ENCODE results near the gene RNASET2.

RNASET2 gene

DNA sequence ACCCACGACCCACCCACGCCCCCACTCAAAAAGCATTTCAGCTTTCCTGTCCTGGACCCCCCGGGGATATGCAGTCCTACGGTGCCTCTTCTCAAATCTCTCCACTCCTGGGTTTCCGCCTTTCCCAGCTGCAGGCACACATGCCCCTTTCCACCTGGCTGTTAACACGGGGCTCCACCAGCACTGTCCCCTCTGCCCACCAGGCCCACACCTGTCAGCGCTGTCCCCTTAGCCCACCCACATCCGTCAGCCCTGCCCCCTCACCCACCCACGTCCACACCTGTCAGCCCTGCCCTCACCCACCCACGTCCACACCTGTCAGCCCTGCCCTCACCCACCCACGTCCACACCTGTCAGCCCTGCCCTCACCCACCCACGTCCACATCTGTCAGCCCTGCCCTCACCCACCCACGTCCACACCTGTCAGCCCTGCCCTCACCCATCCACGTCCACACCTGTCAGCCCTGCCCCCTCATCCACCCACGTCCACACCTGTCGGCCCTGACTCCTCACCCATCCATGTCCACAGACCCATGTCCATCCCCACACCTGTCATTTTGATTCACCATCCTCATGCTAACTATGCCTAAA lies 11.6 kb downstream of the RNASET2 start:
- no peak for DNase-seq

DNA sequence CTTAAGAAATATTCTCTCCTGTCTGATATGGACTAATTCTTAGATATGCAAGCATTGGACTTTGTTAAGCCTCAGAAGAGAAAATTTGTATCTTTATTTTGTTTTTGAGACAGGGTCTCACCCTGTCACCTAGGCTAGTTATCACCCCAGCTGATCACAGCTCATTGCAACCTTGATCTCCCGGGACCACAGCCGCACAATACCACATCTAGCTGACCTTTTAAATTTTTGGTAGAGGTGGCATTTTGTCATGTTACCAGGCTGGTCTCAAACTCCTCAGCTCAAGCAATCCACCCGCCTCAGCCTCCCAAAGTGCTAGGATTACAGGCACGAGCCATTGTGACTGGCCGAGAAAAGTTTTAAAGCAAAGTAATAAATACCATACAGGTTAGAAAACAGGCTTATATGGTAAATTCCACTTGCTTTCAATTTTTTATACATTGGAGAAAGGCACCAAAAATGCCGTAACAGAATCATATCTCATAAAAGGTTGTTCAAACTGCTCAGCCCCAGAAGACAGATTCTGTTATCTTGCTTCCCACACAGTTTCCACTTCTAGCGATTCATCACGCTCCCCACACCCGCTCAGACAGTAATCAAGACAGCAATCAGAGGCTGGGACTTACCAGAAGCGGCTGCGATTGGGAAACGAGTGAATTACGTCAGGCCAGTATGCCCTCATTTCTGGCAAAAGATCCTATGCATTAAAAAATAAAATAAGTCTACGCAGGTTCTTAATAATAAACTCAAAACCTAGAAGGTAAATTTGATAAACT lies 13.8 kb downstream of the RNASET2 start:
- no peak for DNase-seq

DNA sequence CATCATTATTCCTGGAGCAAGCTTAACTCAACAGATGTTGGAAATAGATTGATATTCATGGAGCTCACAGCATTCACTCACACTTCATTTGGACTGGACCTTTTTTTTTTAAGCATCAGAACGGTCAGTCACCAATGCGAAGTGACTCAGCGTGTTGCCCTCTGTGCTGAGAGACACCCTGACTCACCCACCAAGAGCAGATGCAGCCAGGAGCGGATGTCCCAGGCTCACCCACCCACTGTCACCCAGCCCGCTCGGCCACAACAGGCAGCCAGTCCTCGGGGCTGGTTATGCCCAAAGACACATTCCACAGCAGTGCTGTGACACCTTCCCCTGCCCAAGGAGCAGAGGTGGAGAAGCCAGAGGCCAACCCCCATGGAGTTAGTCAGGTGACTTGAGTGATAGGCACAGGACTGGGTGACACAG lies 15.7 kb downstream of the RNASET2 start:
- no peak for DNase-seq

DNA sequence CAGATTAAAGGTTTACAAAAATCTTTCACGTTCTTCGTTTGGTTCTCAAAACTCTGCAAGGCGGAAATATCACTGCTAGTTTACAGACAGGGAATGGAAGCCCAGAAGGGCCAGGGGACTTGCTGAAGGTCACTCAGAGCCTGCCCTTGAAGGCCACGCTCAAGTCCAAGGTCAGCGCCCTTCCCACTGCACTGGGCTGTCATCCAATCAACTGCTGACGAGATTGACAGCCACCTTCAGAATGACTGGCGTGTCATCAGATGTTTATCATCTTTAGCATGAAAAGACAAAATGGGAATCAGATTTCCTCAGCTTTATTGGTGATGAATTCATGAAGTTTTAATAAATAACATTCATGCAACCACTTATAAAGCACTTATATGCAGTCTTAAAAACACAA lies 16.5 kb downstream of the RNASET2 start:
- no peak for DNase-seq

DNA sequence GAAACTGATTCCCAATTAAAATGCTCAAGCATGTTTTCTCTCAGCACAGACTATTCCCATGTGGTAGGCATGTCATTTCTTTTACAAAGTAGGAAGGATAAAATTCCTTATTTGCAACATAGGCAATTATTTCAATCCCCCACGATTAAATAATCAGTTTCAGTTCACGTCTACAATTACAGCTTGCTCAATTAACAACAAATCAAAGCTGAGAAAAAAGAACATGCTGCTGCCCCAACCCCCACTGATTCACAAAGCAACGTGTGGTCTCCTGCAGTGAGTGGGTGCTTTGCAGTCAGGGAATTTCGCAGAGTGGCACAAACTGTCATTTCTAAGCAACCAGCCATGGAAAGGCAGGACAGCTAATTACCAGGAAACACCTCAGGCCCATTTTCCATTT lies 17.0 kb downstream of the RNASET2 start:
- DNase-seq = no peak

DNA sequence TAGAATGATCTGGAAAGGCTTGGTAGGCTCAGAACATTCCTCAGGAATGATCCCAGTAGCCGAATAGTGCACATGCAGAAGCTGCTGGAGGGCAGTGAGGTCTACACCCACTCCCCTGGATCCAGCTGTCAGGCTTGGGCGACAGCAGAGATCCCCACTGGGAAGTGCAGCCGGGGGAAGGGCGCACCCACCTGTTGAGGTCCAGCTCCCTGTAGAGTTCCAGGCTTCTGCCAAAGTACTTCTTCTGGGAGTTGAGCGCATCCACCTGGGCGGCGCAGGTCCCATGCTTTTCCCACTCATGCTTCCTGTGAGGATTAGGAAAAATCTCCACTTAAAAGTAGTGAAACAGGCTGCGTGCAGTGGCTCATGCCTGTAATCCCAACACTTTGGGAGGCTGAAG lies 17.6 kb downstream of the RNASET2 start:
- no peak for DNase-seq

DNA sequence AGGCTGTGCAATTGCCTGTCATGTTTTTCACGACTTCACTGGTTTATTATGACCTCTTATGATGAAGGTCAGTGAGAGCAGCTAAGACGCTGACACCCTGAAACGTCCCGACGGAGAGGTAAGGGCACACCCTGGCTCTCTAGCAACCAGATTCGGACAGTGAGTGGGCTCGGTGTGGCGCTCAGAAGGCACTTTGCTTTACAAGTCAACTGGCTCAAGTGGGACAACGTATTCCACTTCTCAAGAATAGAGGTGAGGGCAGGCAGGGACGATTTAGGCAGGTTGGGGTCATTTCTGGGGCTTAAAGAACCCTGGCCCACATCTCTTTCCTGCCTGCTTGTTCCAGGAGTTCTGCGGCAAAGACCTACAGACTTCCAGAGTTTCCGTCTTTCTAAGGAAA lies 18.2 kb downstream of the RNASET2 start:
- no peak for DNase-seq

DNA sequence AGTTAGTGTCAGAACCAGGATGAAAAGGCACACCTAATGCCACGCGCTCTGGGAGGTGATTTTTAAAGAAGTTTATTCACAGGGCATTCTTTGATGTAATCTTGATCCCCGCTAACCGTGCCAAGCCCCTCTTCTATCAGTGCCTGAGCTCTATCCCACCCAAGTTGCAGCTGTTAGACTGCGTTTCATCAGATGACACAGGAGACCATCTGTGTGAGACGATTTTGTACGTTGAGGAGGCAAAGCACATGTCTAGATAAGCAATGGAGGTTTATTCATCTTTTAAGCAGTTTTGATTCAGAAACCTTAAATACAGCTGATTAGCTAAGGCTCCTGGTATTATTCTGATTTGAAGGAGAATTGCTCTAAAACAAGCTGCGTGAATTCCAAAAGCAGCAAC lies 18.6 kb downstream of the RNASET2 start:
- no peak for DNase-seq

DNA sequence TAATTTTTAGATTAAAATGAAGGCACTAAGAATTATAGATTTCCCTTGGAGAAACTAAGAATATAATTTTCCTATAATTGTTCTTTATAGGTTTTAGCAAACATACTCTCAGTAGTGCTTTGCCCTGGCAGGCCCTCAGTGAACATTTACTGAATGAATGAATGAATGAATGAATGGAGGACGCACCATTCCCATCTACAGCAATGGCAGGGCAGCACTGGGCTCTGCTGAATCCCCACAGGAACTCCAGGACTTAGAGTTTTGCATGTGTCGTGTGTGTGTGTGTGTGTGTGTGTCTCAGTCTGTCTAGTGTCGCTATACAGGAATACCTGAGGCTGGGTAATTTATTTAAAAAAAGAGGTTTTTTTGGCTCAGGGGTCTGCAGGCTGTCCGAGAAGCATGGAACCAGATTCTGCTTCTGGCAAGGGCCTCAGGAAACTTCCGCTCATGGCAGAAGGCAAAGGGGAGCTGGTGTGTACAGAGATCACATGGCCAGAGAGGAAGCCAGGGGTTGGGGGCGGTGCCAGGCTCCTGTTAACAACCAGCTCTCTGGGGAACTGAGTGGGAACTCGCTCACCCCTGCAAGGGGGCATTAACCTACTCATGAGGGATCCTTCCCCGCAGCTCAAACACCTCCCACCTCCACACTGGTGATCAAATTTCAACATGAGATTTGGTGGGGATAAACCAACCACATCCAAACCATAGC lies 20.1 kb downstream of the RNASET2 start:
- DNase-seq = no peak

DNA sequence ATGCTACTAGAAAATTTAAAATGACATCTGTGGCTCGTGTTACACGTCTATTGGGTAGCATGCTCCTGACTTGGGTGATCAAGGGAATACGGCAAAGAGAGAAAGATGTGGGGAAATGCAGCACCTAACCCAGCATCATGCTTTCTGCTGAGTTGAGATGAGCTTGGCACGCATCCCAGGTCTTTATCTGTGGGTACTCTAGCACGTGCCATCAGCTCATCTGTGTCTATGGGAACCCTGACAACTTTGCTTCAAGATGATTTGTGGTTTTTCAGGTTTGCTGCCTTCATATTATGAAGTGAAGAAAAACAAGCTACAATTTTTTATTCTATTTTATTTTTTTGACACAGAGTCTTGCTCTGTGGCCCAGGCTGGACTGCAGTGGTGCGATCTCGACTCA lies 21.0 kb downstream of the RNASET2 start:
- DNase-seq = no peak

DNA sequence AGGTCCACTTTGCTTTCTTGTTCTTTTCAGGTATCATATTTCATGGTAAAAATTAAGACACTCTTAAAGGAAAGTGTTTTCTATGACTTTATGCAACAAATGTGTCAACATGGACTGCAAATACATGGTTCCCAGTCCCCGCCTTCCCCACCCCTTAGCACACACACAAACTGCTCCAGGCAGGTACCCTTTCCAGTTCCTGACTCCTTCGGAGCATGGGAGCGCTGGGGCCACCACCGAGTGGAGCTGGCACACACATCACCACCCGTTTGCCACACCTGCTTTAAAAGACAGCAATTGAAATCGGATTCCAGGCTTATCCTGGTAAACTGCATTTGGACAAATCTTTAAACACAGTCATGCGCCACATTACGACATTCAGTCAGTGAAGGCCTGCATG lies 22.2 kb downstream of the RNASET2 start:
- no peak for DNase-seq

DNA sequence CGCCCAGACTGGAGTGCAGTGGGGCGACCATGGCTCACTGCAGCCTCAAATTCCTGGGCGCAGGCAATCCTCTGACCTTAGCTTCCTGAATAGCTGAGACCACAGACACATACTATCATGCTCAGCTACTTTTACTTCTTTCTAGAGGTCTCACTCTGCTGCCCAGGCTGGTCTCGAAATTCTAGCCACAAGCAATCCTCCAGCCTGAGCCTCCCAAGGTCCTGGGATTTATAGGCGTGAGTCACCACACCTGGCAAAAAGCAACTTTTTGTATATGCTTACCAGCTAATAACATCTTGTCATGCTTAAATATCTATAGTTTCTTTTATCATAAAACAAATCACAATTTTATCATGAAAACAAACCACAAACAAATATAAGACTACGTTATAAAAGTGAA lies 23.0 kb downstream of the RNASET2 start:
- DNase-seq = no peak

DNA sequence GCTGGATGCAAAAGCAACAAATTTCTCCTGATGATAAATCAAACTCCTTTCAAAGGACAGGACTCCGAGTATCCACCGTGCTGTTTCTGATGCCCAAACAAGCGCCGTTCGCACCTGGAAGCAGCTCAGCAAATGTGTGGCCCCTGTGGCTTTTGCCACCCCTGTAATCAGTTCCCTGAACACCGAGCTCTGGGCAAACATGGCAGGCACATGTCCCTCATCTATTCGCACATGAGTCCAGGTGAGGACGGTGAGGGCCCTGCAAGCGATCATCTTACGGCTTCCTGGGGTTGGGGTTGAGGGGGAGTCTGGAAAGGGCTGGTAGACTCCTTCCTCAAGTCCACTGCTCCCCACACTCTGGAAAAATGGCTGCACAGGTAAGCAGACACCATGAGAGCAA lies 23.7 kb downstream of the RNASET2 start:
- no peak for DNase-seq

DNA sequence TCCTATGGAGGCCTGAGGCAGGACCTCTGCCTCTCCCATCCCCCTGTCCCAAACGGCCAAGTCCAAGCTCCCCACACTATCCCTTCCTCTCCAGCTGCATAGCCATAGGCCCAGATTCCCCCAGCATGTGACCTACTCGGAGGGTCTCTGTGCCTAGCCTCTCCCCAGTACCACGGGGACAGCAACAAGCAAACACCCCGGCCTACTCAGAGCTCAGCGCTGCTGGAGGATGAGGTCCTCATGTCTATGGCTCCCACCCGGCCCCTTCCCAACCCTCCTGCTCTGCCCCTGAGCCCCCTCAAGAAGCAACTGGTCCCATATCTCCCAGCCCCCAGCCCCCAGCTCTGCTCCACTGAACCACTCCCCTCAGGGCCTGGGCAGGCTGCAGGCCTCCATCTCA lies 24.2 kb downstream of the RNASET2 start:
- no peak for DNase-seq

DNA sequence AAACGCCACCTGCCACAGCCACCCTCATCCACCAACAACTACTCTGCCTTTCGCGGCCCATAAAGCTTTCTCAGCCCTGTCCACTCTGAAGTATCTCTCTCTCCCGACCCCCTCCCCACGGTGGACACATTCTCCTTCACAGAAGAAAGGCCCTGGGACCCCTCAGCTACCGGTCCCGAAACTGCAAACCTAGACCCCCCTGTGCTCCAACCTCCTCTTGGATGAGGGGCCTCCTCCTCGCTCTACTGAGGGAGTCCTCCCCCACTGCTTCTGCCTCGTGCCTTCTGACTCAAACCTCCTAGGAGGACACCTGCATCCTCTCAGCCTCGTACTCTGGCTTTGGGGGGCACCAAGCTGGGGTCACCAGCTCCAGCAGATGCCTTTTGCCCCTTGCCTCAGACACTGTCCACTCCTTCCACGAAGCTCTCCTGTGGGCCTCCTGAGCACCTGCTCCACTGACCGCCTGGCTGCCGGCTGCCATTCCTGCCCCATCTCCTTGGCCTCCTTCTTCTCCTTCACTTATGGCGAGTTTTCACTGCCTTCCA lies 24.9 kb downstream of the RNASET2 start:
- DNase-seq = no peak

DNA sequence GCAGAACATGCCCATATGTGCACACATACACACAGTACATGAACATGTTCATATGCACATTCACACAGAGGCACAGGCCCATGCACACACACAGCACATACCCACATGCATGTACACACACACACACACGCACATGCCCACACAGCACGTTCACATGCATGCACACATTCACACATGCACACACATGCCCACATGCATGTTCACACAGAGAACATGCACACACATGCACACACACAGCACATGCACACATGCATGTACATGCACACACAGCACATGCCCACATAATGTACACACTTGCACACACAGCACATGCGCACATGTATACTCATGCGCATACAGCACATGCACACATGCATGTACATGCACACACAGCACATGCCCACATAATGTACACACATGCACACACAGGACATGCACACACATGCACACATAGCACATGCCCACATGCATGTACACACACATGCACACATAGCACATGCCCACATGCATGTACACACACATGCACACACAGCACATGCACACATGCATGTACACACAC lies 25.9 kb downstream of the RNASET2 start:
- no peak for DNase-seq

DNA sequence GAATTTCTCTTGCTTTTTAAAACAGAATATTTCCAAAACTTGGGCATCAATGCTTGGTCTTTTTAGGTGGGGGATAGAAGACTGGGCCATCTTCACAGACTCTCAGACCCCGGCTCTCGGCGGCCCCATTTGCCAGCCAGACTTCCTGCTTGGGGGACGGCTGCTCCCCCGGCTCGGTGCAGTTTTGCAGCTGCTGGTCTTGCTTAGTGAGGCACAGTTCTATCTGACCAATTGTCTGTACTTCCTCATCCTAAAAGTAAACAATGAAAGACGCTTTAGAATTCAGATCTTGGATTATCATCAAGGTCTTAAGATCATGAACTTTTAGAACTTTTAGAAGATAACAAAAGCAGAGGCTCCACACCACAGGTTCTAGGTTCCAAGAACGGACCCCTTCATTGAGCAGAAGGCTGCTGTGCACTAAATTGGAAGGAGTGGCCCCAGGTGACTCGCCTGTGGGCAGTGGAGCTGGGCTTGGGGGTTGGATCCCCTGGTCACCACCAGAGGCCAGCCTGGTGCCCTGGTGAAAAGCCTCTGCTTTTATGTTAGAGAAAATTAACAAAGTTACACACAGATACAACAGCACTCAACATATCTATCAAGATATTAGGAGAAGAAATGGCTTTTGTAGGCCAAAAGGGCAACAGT lies 26.7 kb downstream of the RNASET2 start:
- no peak for DNase-seq

DNA sequence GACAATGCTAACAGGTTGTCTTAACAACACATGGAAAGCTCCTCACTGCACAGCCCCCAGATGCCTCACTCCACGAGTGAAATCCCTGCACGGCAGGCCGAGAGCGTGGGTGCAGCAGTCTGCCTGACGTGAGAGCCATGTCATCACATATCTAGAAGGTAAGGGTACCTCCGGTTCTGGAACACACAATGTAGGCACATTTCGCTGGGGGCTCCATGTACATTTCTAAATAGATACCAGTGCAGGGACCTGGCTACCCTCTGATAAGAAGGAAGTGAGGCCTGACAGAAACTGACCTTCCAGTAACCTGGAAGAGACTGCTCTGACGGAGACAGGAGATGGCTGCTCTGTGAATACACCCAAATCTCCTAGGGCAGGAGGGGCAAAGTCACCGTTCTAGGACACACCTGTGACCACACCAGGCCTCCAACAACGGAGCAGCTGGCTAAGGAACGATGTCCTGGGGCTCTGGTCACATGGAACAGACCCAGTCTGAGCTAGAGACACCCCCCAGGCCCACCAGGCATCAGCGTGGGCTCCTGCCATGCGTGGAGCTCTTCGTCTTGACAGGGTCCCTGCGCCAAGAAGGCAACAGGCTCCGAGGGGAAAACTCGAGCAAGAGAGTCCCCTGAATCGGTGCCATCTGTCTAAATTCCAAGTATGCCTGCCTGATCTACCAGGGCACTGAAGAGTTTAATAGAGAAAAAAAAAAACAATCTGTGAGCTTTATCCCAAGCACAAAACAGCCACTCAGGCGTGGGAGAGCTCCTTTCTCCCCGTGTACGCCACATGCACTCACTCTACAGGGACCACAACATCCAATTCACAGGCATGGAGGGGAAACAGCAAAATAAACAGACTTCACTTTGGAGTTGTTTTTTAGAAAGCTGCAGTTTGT lies 27.5 kb downstream of the RNASET2 start:
- no peak for DNase-seq

DNA sequence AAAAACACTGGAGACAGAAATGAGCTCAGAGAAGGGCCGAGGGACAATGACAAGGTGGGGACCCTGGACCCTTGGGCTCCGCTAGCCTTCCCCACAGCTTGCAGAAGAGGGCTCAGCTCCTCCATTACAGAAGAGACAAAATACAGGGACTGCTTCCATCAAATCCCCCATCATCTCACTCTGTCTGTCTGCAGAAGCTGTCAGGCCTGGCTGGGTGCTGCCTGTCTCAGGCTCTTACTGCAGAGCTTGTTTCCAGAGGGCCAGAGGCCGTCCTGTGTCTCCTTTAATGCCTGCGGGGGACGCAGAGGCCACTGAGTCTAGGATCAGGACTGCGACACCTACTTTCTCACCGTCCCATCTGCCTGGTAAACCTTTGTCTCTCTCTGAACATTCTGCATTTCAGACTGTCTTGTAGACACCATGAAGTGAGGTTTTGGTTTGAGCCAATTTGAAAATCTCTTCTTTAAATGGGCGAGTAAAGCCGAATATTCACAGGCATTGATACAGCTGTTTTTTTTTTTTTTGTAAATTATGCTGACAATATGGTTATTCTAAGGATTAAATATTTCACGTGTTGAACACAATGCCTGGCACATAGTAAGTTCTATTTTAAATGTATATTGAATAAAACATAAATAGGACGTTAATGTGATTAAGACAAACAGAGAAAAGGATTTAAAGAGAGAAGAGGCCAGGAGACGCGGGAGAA lies 28.3 kb downstream of the RNASET2 start:
- DNase-seq = no peak

DNA sequence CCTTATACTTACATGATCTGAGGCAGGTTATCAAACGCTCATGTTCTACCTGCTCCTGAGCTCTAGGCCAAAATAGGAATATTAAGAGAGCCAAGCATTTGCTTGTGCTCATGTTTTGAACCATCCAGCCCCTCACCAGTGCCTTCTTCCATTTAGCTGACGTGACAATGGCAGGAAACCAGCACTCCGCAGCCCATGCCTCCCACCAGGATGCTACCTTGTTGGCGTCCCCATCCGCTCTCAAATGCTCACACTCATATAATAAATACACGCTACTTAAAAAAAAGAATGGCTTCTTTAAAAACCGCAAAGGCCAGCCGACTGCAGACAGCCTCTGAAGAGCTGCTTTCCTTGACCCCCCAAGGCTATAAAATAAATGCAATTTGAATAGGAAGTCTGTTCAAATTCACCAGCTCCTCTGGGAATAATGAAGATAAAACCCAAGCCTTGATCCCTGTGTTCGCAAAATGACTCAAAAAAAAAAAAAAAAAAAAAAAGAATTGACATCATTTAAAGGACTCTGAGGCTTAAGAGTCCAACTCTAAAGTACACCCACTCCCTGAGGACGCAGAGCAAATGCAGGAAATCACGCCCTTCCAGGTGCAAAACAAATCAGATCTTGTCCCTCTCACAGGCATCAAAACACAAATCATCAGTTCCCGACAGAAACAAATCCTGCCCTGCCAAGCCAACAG lies 29.0 kb downstream of the RNASET2 start:
- no peak for DNase-seq

DNA sequence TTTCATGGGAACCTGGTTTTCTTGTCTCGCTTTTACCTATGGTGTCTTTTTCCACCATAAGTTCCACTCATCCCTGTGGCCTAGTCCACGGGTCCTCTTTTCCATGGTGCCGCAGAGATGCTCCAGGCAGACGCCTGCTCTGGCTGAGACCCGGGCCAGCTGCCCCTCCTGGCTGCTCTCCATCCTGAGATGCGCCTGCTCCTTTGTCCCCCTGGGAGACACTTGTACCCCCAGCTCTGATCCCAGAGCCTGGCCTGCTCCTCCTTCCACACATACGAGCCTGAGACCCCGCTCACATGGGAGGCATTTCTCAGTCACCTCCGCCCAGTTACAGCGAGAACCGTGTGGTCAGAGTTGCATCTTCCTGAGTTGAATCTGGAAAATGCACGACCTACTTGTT lies 29.6 kb downstream of the RNASET2 start:
- no peak for DNase-seq

Data from stimulated activated CD4-positive, alpha-beta T cell treated with anti-CD3 and anti-CD28 coated beads, Interleukin-12 subunit alpha, Interleukin-12 subunit beta, amount 100 ng/mL, for 4 hours (primary cell).